ENCODE results near the gene UBALD1. TPM values are rescaled to one million over a fixed set of nuclear protein-coding genes. Genes with fewer than 3 reads are reported as not detected.

Gene UBALD1
- total and polyA plus RNA-seq, 8 donors, result 12.0 to 27.8 (median 19.8) TPM

GRCh38 chr16:4572715-4573114 lies 42.0 kb downstream of the UBALD1 start:
- H3K27ac ChIP-seq, result no peak overlapping the region
- intact Hi-C loops (cut with DNase I), result no loop called here

GRCh38 chr16:4570688-4571321 lies 43.9 kb downstream of the UBALD1 start:
- no peak overlapping the region for H3K4me3 ChIP-seq
- no peak overlapping the region for H3K27ac ChIP-seq
- no peak for TF ChIP-seq CTCF (IDR thresholded peaks at IDR 0.05)
- H3K27me3 ChIP-seq, result no peaks in the 10 kb centered on the region
- intact Hi-C loops (cut with DNase I), result no loop called here
- peaks cover 0 to 7% of the 10 kb centered on the region in 2 donors for H3K4me1 ChIP-seq
- H3K9me3 ChIP-seq, result no peaks in the 10 kb centered on the region
- DNase-seq, result no peak
- no peaks in the 10 kb centered on the region for H3K36me3 ChIP-seq
- no peak for ATAC-seq

More at GRCh38 chr16:4572715-4573114, 42.0 kb downstream of the UBALD1 start:
- Histone ChIP-seq H3K4me3 (no peak overlapping the region), H3K36me3 (no peaks in the 10 kb centered on the region), H3K4me1 (peaks cover 0 to 7% of the 10 kb centered on the region in 2 donors), H3K27me3 (no peaks in the 10 kb centered on the region), H3K9me3 (no peaks in the 10 kb centered on the region)
- no peak for TF ChIP-seq CTCF (IDR thresholded peaks at IDR 0.05)
- DNase-seq (peak in 2 of 4 donors; percentile 90 to 93), ATAC-seq (peak; percentile 60)

- intact Hi-C loops (cut with DNase I), result no loop called here
- Histone ChIP-seq H3K27me3 (no peaks in the 10 kb centered on the region), H3K36me3 (no peaks in the 10 kb centered on the region), H3K9me3 (no peaks in the 10 kb centered on the region), H3K4me1 (peaks cover 0 to 4% of the 10 kb centered on the region in 2 donors), H3K27ac (no peak overlapping the region), H3K4me3 (no peak overlapping the region)
- TF ChIP-seq CTCF (IDR thresholded peaks at IDR 0.05), result no peak
- DNase-seq (no peak), ATAC-seq (no peak)
Measured at GRCh38 chr16:4570086-4570485, 44.6 kb downstream of the UBALD1 start.

- DNase-seq (no peak), ATAC-seq (no peak)
- H3K27me3 ChIP-seq, result no peaks in the 10 kb centered on the region
- no peak for TF ChIP-seq CTCF (IDR thresholded peaks at IDR 0.05)
- intact Hi-C loops (cut with DNase I), result no loop called here
- no peak overlapping the region for H3K27ac ChIP-seq
- H3K36me3 ChIP-seq, result no peaks in the 10 kb centered on the region
- no peaks in the 10 kb centered on the region for H3K4me1 ChIP-seq
- H3K9me3 ChIP-seq, result no peaks in the 10 kb centered on the region
- H3K4me3 ChIP-seq, result no peak overlapping the region
Measured at GRCh38 chr16:4566144-4566543, 48.5 kb downstream of the UBALD1 start.

GRCh38 chr16:4564661-4565267 lies 49.9 kb downstream of the UBALD1 start:
- no peak for TF ChIP-seq CTCF (IDR thresholded peaks at IDR 0.05)
- DNase-seq, result peak in 1 of 4 donors; percentile 48

More at GRCh38 chr16:4564661-4565267, 49.9 kb downstream of the UBALD1 start:
- no peaks in the 10 kb centered on the region for H3K4me1 ChIP-seq
- H3K4me3 ChIP-seq, result no peak overlapping the region
- H3K27ac ChIP-seq, result no peak overlapping the region
- no peaks in the 10 kb centered on the region for H3K9me3 ChIP-seq
- no peaks in the 10 kb centered on the region for H3K36me3 ChIP-seq
- intact Hi-C loops (cut with DNase I), result no loop called here
- ATAC-seq, result peak; percentile 76
- no peaks in the 10 kb centered on the region for H3K27me3 ChIP-seq
